Breast epithelium (tissue), 3 donors: ENCODE measurements around the gene SDCCAG8.

ENCODE experiments used
- POLR2A ChIP-seq: fragments of 450-650 bp; IDR thresholded peaks from one replicate; pipeline ENCODE4 v1.6.1; 2016; ENCODE audit warnings: antibody characterized with exemption, mild to moderate bottlenecking, moderate library complexity
- POLR2AphosphoS5 ChIP-seq, 3 donors: sonication (generic); formaldehyde crosslinking; IDR thresholded peaks; one replicate each; pipeline ENCODE4 v1.6.1; 2017; ENCODE audit warnings: antibody characterized with exemption in 3 of 3
- TF ChIP-seq, protein P1 (sequence below), 3 donors: fragments of 450-650 bp; IDR thresholded peaks; one replicate each; pipeline ENCODE4 v1.5.1; 2016 to 2017; ENCODE audit warnings: antibody characterized with exemption in 3 of 3, mild to moderate bottlenecking in 3 of 3, moderate library complexity in 3 of 3

DNA sequence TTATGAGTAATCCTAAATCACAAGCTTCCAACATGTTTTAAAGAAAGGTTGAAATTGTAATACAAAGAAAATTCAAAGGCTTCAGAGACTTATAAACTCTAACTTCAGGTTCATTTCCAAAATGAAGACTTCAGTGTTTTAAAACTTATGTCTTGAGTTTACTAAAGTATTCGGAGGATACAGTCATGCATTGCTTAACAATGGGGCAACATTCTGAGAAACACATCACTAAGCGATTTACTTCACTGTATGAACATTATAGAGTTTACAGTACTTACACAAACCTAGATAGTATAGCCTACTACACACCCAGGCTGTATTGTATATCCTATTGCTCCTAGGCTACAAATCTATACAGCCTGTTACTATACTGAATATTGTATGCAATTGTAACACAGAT is 39.1 kb upstream of the SDCCAG8 start:
- TF ChIP-seq POLR2A (no peak), POLR2AphosphoS5 (IDR thresholded peaks at IDR 0.05) (no peak)
- TF ChIP-seq, protein P1, sequence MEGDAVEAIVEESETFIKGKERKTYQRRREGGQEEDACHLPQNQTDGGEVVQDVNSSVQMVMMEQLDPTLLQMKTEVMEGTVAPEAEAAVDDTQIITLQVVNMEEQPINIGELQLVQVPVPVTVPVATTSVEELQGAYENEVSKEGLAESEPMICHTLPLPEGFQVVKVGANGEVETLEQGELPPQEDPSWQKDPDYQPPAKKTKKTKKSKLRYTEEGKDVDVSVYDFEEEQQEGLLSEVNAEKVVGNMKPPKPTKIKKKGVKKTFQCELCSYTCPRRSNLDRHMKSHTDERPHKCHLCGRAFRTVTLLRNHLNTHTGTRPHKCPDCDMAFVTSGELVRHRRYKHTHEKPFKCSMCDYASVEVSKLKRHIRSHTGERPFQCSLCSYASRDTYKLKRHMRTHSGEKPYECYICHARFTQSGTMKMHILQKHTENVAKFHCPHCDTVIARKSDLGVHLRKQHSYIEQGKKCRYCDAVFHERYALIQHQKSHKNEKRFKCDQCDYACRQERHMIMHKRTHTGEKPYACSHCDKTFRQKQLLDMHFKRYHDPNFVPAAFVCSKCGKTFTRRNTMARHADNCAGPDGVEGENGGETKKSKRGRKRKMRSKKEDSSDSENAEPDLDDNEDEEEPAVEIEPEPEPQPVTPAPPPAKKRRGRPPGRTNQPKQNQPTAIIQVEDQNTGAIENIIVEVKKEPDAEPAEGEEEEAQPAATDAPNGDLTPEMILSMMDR (IDR thresholded peaks at IDR 0.05) = no peak
